Fibroblast of pulmonary artery (primary cell): ENCODE data around the gene LEUTX.
"Not testable (repeated sequence)": the region's sequence is repeated elsewhere in the genome, so short reads cannot be mapped to it uniquely, and the experiment has no call there.

Experiments used
- DNase-seq: peaks from one replicate; pipeline ENCODE4 v3.0.0-alpha.2; 2010; ENCODE audit warnings: low read depth
- H3K4me3 ChIP-seq: replicated peaks from 2 replicates; pipeline ENCODE4 v1.5.1; 2011; ENCODE audit warnings: low read depth, mild to moderate bottlenecking, control low read depth, low read length, moderate library complexity
- CTCF ChIP-seq: IDR thresholded peaks from 2 replicates; pipeline ENCODE4 v1.5.1; 2011; ENCODE audit warnings: mild to moderate bottlenecking, control low read depth, low read length, inconsistent platforms; ENCODE audit errors: missing control alignments

The LEUTX gene

GRCh38 chr19:39802958-39803357 is 24.3 kb downstream of the LEUTX start:
- H3K4me3 ChIP-seq, result no peak overlapping the region
- no peak for DNase-seq
- no peak for TF ChIP-seq CTCF

- no peak for DNase-seq
- no peak for TF ChIP-seq CTCF
Observed at GRCh38 chr19:39805104-39805503, 26.4 kb downstream of the LEUTX start.

GRCh38 chr19:39807846-39808364 is 29.3 kb downstream of the LEUTX start:
- H3K4me3 ChIP-seq, result no peak overlapping the region
- no peak for DNase-seq
- no peak for TF ChIP-seq CTCF

More at GRCh38 chr19:39805104-39805503, 26.4 kb downstream of the LEUTX start:
- H3K4me3 ChIP-seq, result no peak overlapping the region

GRCh38 chr19:39808688-39809087 is 30.0 kb downstream of the LEUTX start:
- DNase-seq, result not testable (repeated sequence)

GRCh38 chr19:39809368-39809767 is 30.7 kb downstream of the LEUTX start:
- TF ChIP-seq CTCF, result no peak
- DNase-seq, result no peak
- H3K4me3 ChIP-seq, result no peak overlapping the region

More at GRCh38 chr19:39808688-39809087, 30.0 kb downstream of the LEUTX start:
- H3K4me3 ChIP-seq, result not testable (repeated sequence)

- TF ChIP-seq CTCF, result no peak
- DNase-seq, result no peak
- no peak overlapping the region for H3K4me3 ChIP-seq
Observed at GRCh38 chr19:39810424-39810823, 31.8 kb downstream of the LEUTX start.

- TF ChIP-seq CTCF, result no peak
- H3K4me3 ChIP-seq, result no peak overlapping the region
- no peak for DNase-seq
Observed at GRCh38 chr19:39811064-39811463, 32.4 kb downstream of the LEUTX start.
